ENCODE measurements around the gene MCL1. TPM values are rescaled to one million over a fixed set of nuclear protein-coding genes. Genes with fewer than 3 reads are reported as not detected.
"Not testable (repeated sequence)": the region's sequence is repeated elsewhere in the genome, so short reads cannot be mapped to it uniquely, and the experiment has no call there.

Gene MCL1
- total and polyA plus RNA-seq, 2 donors (not counting 1 experiment from before 2014, with no cell fraction given) = 219 to 266 TPM

DNA sequence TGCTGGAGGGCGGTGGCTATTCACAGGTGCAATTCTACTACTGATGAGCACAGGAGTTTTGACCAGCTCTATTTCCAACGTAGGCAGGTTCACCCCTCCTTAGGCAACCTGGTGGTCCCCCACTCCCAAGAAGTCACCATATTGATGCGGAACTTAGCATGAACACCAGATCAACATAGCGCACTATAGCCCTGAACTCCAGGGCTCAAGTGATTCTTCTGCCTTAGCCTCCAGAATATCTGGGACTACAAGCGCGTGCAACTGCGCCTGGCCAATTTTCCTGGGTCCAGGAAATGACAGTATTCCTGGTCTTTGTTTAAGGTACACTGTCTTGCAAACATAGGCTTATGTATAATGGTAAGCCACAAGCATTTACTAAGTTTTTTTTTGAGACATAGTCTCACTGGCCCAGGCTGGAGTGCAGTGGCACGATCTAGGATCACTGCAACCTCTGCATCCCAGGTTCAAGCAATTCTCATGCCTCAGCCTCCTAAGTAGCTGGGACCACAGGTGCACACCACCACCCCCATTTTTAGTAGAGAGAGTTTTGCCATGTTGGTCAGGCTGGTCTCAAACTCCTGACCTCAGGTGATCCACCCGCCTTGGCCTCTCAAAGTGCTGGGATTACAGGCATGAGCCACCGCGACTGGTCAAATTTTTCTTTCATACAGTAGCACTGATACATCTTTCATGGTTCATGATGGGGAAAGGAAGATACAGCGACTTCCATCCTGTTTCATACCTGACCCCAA, 12.6 kb downstream of the MCL1 start:
- ChIA-PET CTCF (interaction anchor here (0.9 to 18.0 kb wide), 5 partner anchors 10 to 103 kb away, joined by 3 to 661 read pairs (median 157); partner anchors contain the start of genes ENSA and MCL1), POLR2A (interaction anchor here (0.9 to 10.3 kb wide), 4 partner anchors 9 to 203 kb away, joined by 3 to 371 read pairs (median 4); partner anchors contain the start of genes ENSA, MCL1 and RPRD2)
- peak overlapping the region; percentile 96 to 99 for H3K27ac ChIP-seq (ENCODE audit: low read length in 2 of 2)
- H3K4me2 ChIP-seq (replicated peaks; ENCODE audit: low read depth, low read length, poor library complexity, severe bottlenecking) = peak overlapping the region; percentile 77
- ATAC-seq (ENCODE audit: low read depth) = no peak
- Mint-ChIP-seq H3K4me3 (peak overlapping the region; percentile 80), H3K27ac (peak overlapping the region; percentile 94), H3K4me1 (peaks cover 81% of the 10 kb centered on the region), H3K27me3 (no peaks in the 10 kb centered on the region), H3K9me3 (ENCODE audit: insufficient read depth) (no peaks in the 10 kb centered on the region)
- peak overlapping the region; percentile 11 for H2AFZ ChIP-seq (ENCODE audit: insufficient read depth, low read depth, low read length, poor library complexity, severe bottlenecking)
- TF ChIP-seq, protein P1, sequence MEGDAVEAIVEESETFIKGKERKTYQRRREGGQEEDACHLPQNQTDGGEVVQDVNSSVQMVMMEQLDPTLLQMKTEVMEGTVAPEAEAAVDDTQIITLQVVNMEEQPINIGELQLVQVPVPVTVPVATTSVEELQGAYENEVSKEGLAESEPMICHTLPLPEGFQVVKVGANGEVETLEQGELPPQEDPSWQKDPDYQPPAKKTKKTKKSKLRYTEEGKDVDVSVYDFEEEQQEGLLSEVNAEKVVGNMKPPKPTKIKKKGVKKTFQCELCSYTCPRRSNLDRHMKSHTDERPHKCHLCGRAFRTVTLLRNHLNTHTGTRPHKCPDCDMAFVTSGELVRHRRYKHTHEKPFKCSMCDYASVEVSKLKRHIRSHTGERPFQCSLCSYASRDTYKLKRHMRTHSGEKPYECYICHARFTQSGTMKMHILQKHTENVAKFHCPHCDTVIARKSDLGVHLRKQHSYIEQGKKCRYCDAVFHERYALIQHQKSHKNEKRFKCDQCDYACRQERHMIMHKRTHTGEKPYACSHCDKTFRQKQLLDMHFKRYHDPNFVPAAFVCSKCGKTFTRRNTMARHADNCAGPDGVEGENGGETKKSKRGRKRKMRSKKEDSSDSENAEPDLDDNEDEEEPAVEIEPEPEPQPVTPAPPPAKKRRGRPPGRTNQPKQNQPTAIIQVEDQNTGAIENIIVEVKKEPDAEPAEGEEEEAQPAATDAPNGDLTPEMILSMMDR (IDR thresholded peaks at IDR 0.05) = no peak
- no peak for TF ChIP-seq EZH2 (IDR thresholded peaks at IDR 0.05; ENCODE audit: borderline replicate concordance, insufficient read depth, low read depth, low read length, poor library complexity, severe bottlenecking)
- peaks cover 49% of the 10 kb centered on the region for H3K79me2 ChIP-seq (ENCODE audit: control insufficient read depth, insufficient read depth, low read length)
- WGBS (ENCODE audit: insufficient coverage) = 85% methylated on average over 8 of the region's 12 CpGs
- H3K27me3 ChIP-seq (replicated peaks in 1 of 4; ENCODE audit: control extremely low read depth in 1 of 4, control insufficient read depth in 3 of 4, insufficient read depth in 4 of 4, low read length in 3 of 4) = no peaks in the 10 kb centered on the region
- peak; percentile 12 for DNase-seq
- intact Hi-C loops (cut with micrococcal nuclease) = no loop called here
- H3K4me1 ChIP-seq (ENCODE audit: control insufficient read depth in 2 of 2, insufficient read depth in 2 of 2, low read length in 2 of 2) = peaks cover 89 to 97% of the 10 kb centered on the region in 2 donors
- no peaks in the 10 kb centered on the region for H4K20me1 ChIP-seq (ENCODE audit: control insufficient read depth, insufficient read depth, low read length, poor library complexity, severe bottlenecking)
- H3K9me3 ChIP-seq (ENCODE audit: control extremely low read depth in 1 of 3, control insufficient read depth in 2 of 3, insufficient read depth in 1 of 3, low read length in 2 of 3) = no peaks in the 10 kb centered on the region
- H3K36me3 ChIP-seq (replicated peaks in 1 of 2; ENCODE audit: control extremely low read depth in 1 of 2, control insufficient read depth in 1 of 2, extremely low read depth in 1 of 2, insufficient read depth in 2 of 2, low read length in 1 of 2) = peaks cover 0 to 12% of the 10 kb centered on the region in 2 experiments
- peak overlapping the region; percentile 31 to 67 (median 53) for H3K4me3 ChIP-seq (ENCODE audit: control extremely low read depth in 1 of 5, extremely low read depth in 1 of 5, insufficient read depth in 1 of 5, low read depth in 2 of 5, low read length in 4 of 5)
- H3K9ac ChIP-seq (ENCODE audit: low read length) = peak overlapping the region; percentile 55

DNA sequence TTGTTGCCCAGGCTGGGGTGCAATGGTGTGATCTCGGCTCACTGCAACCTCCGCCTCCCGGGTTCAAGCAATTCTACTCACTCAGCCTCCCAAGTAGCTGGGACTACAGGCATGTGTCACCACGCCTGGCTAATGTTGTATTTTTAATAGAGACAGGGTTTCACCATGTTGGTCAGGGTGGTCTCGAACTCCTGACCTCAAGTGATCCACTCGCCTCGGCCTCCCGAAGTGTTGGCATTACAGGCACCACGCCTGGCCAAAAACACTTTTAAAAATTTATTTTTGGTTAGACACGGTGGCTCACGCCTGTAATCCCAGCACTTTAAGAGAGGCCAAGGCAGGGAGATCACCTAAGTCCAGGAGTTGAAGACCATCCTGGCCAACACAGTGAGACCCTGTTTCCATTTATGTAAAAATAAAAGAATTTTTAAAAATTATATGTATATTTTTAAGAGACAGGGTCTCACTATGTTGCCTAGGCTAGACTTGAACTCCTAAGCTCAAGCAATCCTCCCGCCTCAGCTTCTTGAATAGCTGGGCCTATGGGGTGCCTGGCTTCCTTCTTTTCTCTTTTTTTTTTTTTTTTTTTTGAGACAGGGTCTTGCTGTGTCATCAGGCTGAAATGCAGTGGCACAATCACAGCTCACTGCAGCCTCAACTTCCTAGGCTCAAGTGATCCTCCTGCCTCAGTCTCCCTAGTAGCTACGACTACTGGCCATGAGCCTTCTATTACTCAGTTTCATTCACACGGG, 14.0 kb downstream of the MCL1 start:
- H3K9ac ChIP-seq (ENCODE audit: low read length) = peak overlapping the region; percentile 62
- Mint-ChIP-seq H3K4me3 (peak overlapping the region; percentile 99), H3K4me1 (peaks cover 84% of the 10 kb centered on the region), H3K27ac (peak overlapping the region; percentile 98)
- DNase-seq = peak; percentile 8
- peak overlapping the region; percentile 96 to 99 for H3K27ac ChIP-seq (ENCODE audit: low read length in 2 of 2)
- peak overlapping the region; percentile 90 for H3K4me2 ChIP-seq (replicated peaks; ENCODE audit: low read depth, low read length, poor library complexity, severe bottlenecking)
- ChIA-PET CTCF (interaction anchor here (0.9 to 14.8 kb wide), 5 partner anchors 11 to 357 kb away, joined by 3 to 661 read pairs (median 3); partner anchors contain the start of genes ENSA and MCL1), POLR2A (interaction anchor here (0.6 to 10.3 kb wide), 5 partner anchors 10 to 393 kb away, joined by 3 to 371 read pairs (median 6); partner anchors contain the start of genes ENSA and MCL1)
- H4K20me1 ChIP-seq (ENCODE audit: control insufficient read depth, insufficient read depth, low read length, poor library complexity, severe bottlenecking); H3K36me3 ChIP-seq (replicated peaks in 1 of 2; ENCODE audit: control extremely low read depth in 1 of 2, control insufficient read depth in 1 of 2, extremely low read depth in 1 of 2, insufficient read depth in 2 of 2, low read length in 1 of 2); H3K27me3 Mint-ChIP-seq; intact Hi-C loops (cut with micrococcal nuclease); ATAC-seq (ENCODE audit: low read depth); H2AFZ ChIP-seq (ENCODE audit: insufficient read depth, low read depth, low read length, poor library complexity, severe bottlenecking); H3K9me3 ChIP-seq (ENCODE audit: control extremely low read depth in 1 of 3, control insufficient read depth in 2 of 3, insufficient read depth in 1 of 3, low read length in 2 of 3); H3K4me3 ChIP-seq (ENCODE audit: control extremely low read depth in 1 of 5, extremely low read depth in 1 of 5, insufficient read depth in 1 of 5, low read depth in 2 of 5, low read length in 4 of 5); H3K9me3 Mint-ChIP-seq (ENCODE audit: insufficient read depth); H3K27me3 ChIP-seq (replicated peaks in 1 of 4; ENCODE audit: control extremely low read depth in 1 of 4, control insufficient read depth in 3 of 4, insufficient read depth in 4 of 4, low read length in 3 of 4): not testable (repeated sequence)
- WGBS (ENCODE audit: insufficient coverage) = 93% methylated on average over 5 of the region's 14 CpGs
- H3K79me2 ChIP-seq (ENCODE audit: control insufficient read depth, insufficient read depth, low read length) = peaks cover 36% of the 10 kb centered on the region
- H3K4me1 ChIP-seq (ENCODE audit: control insufficient read depth in 2 of 2, insufficient read depth in 2 of 2, low read length in 2 of 2) = peaks cover 82 to 93% of the 10 kb centered on the region in 2 donors
